Neural cell (in vitro differentiated cells): ENCODE measurements around the gene TMED7. TPM values are rescaled to one million over a fixed set of nuclear protein-coding genes. Genes with fewer than 3 reads are reported as not detected.

Source experiments
- H2AFZ ChIP-seq: fragments of 200-600, 300-800 bp; sonication (generic), shearing (Covaris generic); 2 replicates; pipeline ENCODE4 v1.6.0; 2014; ENCODE audit warnings: low read depth, mild to moderate bottlenecking, antibody characterized with exemption, low read length, moderate library complexity
- H3F3A ChIP-seq: fragments of 200-600 bp; shearing (Covaris generic); 2 replicates; pipeline ENCODE4 v1.6.1; 2016; ENCODE audit warnings: mild to moderate bottlenecking, moderate library complexity, mixed read lengths, antibody characterized with exemption, low read length; ENCODE audit not compliant: insufficient read depth, poor library complexity, severe bottlenecking
- H3K27ac ChIP-seq: fragments of 200-600, 300-800 bp; sonication (generic), shearing (Covaris generic); 2 replicates; pipeline ENCODE4 v1.5.1; 2014; ENCODE audit warnings: mild to moderate bottlenecking, low read length, moderate library complexity
- H3K27me3 ChIP-seq: fragments of 300-800, 200-600 bp; sonication (generic), shearing (Covaris generic); 2 replicates; pipeline ENCODE4 v1.6.0; 2014; ENCODE audit warnings: mild to moderate bottlenecking, low read depth, low read length, moderate library complexity; ENCODE audit not compliant: insufficient read depth
- H3K36me3 ChIP-seq: fragments of 300-800, 200-600 bp; sonication (generic), shearing (Covaris generic); 2 replicates; pipeline ENCODE4 v1.5.1; 2014; ENCODE audit warnings: mild to moderate bottlenecking, antibody characterized with exemption, low read length, moderate library complexity; ENCODE audit not compliant: insufficient read depth
- H3K4me2 ChIP-seq: fragments of 300-800, 200-600 bp; sonication (generic), shearing (Covaris generic); 2 replicates; pipeline ENCODE4 v1.6.0; 2014; ENCODE audit warnings: mild to moderate bottlenecking, low read length
- H3K4me3 ChIP-seq: fragments of 300-800, 200-600 bp; sonication (generic), shearing (Covaris generic); 2 replicates; pipeline ENCODE4 v1.5.1; 2014; ENCODE audit warnings: mild to moderate bottlenecking, low read length, moderate library complexity
- H3K79me2 ChIP-seq: fragments of 200-600 bp; shearing (Covaris generic); replicated peaks from 2 replicates; pipeline ENCODE4 v1.6.0; 2014; ENCODE audit warnings: mild to moderate bottlenecking, low read length, moderate library complexity; ENCODE audit not compliant: insufficient read depth
- H3K9ac ChIP-seq: fragments of 300-800, 200-600 bp; sonication (generic), shearing (Covaris generic); 2 replicates; pipeline ENCODE4 v1.6.1; 2016; ENCODE audit warnings: mild to moderate bottlenecking, low read length, mixed read lengths
- H3K9me2 ChIP-seq: fragments of 200-600 bp; shearing (Covaris generic); 2 replicates; pipeline ENCODE4 v1.6.1; 2016; ENCODE audit warnings: mild to moderate bottlenecking, low read length, mixed read lengths; ENCODE audit not compliant: insufficient read depth
- H3K9me3 ChIP-seq: fragments of 200-600, 300-800 bp; sonication (generic), shearing (Covaris generic); 2 replicates; pipeline ENCODE4 v1.6.1; 2016; ENCODE audit warnings: mild to moderate bottlenecking, mixed run types, low read length, moderate library complexity, mixed read lengths
- H4K20me1 ChIP-seq: fragments of 200-600 bp; shearing (Covaris generic); 2 replicates; pipeline ENCODE4 v1.6.1; 2016; ENCODE audit warnings: mild to moderate bottlenecking, mixed run types; ENCODE audit not compliant: insufficient read depth
- CTCF ChIP-seq: fragments of 450-650 bp; IDR thresholded peaks from 2 replicates; pipeline ENCODE4 v1.5.1; 2014; ENCODE audit warnings: antibody characterized with exemption, mild to moderate bottlenecking, moderate library complexity; ENCODE audit not compliant: poor library complexity, severe bottlenecking
- EP300 ChIP-seq: fragments of 450-650 bp; conservative IDR thresholded peaks from 2 replicates; pipeline ENCODE4 v1.6.1; 2014; ENCODE audit warnings: antibody characterized with exemption, mild to moderate bottlenecking, moderate library complexity; ENCODE audit not compliant: poor library complexity, severe bottlenecking
- EZH2 ChIP-seq: fragments of 200-600, 300-800 bp; shearing (Covaris generic), sonication (generic); IDR thresholded peaks from 2 replicates; pipeline ENCODE4 v1.6.1; 2014; ENCODE audit warnings: antibody characterized with exemption, low read length, borderline replicate concordance, mild to moderate bottlenecking; ENCODE audit not compliant: insufficient read depth, poor library complexity, severe bottlenecking
- MXI1 ChIP-seq: fragments of 450-650 bp; conservative IDR thresholded peaks from 2 replicates; pipeline ENCODE4 v1.6.1; 2014; ENCODE audit warnings: antibody characterized with exemption, mild to moderate bottlenecking; ENCODE audit not compliant: poor library complexity, severe bottlenecking
- POLR2AphosphoS5 ChIP-seq: IDR thresholded peaks from 2 replicates; pipeline ENCODE4 v1.6.1; 2012
- RAD21 ChIP-seq: fragments of 450-650 bp; conservative IDR thresholded peaks from 2 replicates; pipeline ENCODE4 v1.6.1; 2014; ENCODE audit warnings: antibody characterized with exemption, mild to moderate bottlenecking, moderate library complexity
- SMC3 ChIP-seq: fragments of 450-650 bp; conservative IDR thresholded peaks from 2 replicates; pipeline ENCODE4 v1.6.1; 2014; ENCODE audit warnings: antibody characterized with exemption, mild to moderate bottlenecking, moderate library complexity; ENCODE audit not compliant: poor library complexity
- TAF1 ChIP-seq: IDR thresholded peaks from 2 replicates; pipeline ENCODE4 v1.6.1; 2012; ENCODE audit warnings: low read depth
- polyA plus RNA-seq: library from polyadenylated mRNA; depleted of rRNA; stranded (reverse); fragments of >200 nt; gene quantifications from 2 replicates; pipeline ENCODE4 v1.2.3, GENCODE V29; 2014
- TF ChIP-seq, protein P1 (sequence below): IDR thresholded peaks from 2 replicates; pipeline ENCODE4 v1.6.1; 2012; ENCODE audit warnings: borderline replicate concordance

TMED7 gene
- polyA plus RNA-seq, 1 donor from 2014 or later = 74.3 TPM

- H2AFZ ChIP-seq = no peak overlapping the region
- no peaks in the 10 kb centered on the region for H3K27me3 ChIP-seq
- H3K9me2 ChIP-seq = no peaks in the 10 kb centered on the region
- no peak overlapping the region for H3K4me3 ChIP-seq
- no peaks in the 10 kb centered on the region for H3K36me3 ChIP-seq
- no peaks in the 10 kb centered on the region for H3F3A ChIP-seq
- H4K20me1 ChIP-seq = no peaks in the 10 kb centered on the region
- H3K9me3 ChIP-seq = no peaks in the 10 kb centered on the region
- no peak overlapping the region for H3K27ac ChIP-seq
- no peak overlapping the region for H3K9ac ChIP-seq
- H3K79me2 ChIP-seq = no peaks in the 10 kb centered on the region
- no peak overlapping the region for H3K4me2 ChIP-seq
- no peak for TF ChIP-seq TAF1
- TF ChIP-seq POLR2AphosphoS5 = no peak
- no peak for TF ChIP-seq EZH2
- no peak for TF ChIP-seq CTCF
- TF ChIP-seq RAD21 = no peak
- TF ChIP-seq SMC3 = no peak
- TF ChIP-seq, protein P1, sequence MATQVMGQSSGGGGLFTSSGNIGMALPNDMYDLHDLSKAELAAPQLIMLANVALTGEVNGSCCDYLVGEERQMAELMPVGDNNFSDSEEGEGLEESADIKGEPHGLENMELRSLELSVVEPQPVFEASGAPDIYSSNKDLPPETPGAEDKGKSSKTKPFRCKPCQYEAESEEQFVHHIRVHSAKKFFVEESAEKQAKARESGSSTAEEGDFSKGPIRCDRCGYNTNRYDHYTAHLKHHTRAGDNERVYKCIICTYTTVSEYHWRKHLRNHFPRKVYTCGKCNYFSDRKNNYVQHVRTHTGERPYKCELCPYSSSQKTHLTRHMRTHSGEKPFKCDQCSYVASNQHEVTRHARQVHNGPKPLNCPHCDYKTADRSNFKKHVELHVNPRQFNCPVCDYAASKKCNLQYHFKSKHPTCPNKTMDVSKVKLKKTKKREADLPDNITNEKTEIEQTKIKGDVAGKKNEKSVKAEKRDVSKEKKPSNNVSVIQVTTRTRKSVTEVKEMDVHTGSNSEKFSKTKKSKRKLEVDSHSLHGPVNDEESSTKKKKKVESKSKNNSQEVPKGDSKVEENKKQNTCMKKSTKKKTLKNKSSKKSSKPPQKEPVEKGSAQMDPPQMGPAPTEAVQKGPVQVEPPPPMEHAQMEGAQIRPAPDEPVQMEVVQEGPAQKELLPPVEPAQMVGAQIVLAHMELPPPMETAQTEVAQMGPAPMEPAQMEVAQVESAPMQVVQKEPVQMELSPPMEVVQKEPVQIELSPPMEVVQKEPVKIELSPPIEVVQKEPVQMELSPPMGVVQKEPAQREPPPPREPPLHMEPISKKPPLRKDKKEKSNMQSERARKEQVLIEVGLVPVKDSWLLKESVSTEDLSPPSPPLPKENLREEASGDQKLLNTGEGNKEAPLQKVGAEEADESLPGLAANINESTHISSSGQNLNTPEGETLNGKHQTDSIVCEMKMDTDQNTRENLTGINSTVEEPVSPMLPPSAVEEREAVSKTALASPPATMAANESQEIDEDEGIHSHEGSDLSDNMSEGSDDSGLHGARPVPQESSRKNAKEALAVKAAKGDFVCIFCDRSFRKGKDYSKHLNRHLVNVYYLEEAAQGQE = no peak
- no peak for TF ChIP-seq EP300
- TF ChIP-seq MXI1 = no peak
Measured at GRCh38 chr5:115580941-115581340, 44.9 kb downstream of the TMED7 start.

GRCh38 chr5:115579747-115580173 is 46.1 kb downstream of the TMED7 start:
- Histone ChIP-seq H3K27me3 (no peaks in the 10 kb centered on the region), H4K20me1 (no peaks in the 10 kb centered on the region), H3K9me2 (no peaks in the 10 kb centered on the region), H3K4me2 (no peak overlapping the region), H2AFZ (no peak overlapping the region), H3K27ac (no peak overlapping the region), H3K9ac (no peak overlapping the region), H3F3A (no peaks in the 10 kb centered on the region), H3K79me2 (no peaks in the 10 kb centered on the region), H3K36me3 (no peaks in the 10 kb centered on the region), H3K4me3 (no peak overlapping the region), H3K9me3 (no peaks in the 10 kb centered on the region)
- TF ChIP-seq CTCF (no peak), EZH2 (no peak), SMC3 (no peak), POLR2AphosphoS5 (no peak), EP300 (no peak), MXI1 (no peak), RAD21 (no peak), TAF1 (no peak)
- TF ChIP-seq, protein P1 = no peak
